HG03066 (cell line): ENCODE data around the gene CABP1.
"Not testable (repeated sequence)": the region's sequence is repeated elsewhere in the genome, so short reads cannot be mapped to it uniquely, and the experiment has no call there.

Source experiments
- ATAC-seq: cut with Tn5 transposase; IDR thresholded peaks from one replicate; pipeline ENCODE4 v1.9.1; 2021; ENCODE audit warnings: low read depth; ENCODE audit not compliant: unreplicated experiment

The CABP1 gene

DNA sequence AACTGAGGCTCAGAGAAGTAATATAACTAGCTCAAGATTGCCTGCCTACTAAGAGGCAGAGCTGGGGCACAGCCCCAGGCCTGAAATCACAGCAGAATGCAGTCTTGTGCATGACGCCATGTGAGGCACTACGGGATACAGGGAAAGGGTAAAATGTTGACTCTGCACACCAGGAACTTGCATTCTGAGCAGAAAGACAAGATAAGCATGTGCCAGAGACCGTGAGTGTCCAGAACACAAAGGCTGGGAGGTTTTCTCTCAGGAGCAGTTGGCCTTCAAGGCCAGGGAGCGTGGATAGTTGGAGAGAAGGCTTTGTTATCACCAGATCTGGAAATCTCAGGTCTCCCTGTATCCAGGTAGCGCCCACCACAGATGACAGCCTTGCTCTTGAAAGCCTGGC lies 23.3 kb downstream of the CABP1 start:
- no peak for ATAC-seq

DNA sequence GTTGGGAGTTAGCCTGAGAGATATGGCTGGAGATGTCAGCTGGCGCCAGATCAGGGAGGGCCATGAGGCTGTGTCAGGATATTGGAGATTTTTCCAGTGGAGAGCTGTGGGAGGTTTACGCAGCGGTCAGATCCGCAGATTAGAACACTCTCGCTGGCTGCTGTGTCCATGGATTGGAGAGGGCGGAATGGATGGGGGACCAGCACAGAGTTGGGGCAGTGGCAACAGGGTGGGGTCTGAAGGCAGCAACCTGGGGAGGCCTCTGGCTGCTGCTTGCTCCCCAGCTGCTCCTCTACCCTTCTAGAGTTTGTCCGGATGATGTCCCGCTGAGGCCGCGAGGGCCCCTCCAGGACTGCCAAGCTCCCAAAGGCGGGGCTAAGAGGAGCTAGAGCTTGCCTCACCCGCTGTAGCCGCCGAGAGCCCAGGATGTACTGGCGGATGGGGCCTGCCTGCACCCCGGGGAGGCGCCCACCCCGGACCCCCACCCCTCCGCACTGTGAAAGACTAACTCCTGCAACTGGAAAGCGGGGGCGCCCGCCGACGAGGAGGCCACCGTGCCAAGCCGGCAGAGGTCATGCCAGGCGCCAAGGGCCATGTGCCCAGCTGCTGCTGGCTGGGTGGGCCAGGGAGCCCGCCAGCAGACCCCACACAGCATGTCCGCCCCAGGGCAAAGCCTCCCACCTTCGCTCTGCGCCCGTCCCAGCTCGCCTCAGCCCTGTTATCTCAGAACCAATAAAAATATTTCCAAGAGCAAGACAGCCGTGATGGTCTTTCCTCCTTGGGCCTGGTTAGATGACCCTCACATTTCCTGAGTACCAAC lies 26.4 kb downstream of the CABP1 start:
- ATAC-seq: no peak

DNA sequence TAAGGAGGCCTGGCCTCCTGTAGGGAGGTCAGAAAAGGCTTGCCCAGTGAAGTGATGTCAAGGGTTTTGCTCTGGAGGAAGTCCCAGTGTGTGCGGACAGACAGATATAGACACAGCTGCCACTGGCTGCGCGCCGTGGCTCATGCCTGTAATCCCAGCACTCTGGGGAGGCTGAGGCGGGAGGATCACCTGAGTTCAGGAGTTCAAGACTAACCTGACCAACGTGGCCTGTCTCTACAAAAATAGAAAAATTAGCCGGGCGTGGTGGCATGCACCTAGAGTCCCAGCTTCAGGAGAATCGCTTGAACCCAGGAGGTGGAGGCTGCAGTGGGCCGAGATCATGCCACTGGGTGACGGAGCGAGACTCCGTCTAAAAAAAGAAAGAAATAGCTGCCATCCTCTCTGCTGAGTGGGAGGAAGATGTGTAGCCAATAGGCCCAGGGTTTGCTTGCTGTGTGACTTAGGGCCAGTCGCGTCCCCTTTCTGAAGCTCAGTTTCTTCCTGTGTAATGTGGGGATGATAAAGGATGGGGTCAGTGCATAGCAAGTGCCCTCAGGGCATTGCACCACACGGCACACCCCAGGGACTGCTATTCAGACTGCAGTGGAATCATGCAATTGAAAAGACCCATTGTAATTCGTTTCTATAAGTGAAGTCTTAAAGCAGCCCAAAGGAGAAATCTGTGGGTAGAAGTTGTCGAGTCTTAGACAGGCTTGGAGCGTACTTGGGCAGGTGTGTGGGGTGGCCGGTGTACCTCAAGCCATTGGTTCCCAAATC lies 27.9 kb downstream of the CABP1 start:
- ATAC-seq: no peak

DNA sequence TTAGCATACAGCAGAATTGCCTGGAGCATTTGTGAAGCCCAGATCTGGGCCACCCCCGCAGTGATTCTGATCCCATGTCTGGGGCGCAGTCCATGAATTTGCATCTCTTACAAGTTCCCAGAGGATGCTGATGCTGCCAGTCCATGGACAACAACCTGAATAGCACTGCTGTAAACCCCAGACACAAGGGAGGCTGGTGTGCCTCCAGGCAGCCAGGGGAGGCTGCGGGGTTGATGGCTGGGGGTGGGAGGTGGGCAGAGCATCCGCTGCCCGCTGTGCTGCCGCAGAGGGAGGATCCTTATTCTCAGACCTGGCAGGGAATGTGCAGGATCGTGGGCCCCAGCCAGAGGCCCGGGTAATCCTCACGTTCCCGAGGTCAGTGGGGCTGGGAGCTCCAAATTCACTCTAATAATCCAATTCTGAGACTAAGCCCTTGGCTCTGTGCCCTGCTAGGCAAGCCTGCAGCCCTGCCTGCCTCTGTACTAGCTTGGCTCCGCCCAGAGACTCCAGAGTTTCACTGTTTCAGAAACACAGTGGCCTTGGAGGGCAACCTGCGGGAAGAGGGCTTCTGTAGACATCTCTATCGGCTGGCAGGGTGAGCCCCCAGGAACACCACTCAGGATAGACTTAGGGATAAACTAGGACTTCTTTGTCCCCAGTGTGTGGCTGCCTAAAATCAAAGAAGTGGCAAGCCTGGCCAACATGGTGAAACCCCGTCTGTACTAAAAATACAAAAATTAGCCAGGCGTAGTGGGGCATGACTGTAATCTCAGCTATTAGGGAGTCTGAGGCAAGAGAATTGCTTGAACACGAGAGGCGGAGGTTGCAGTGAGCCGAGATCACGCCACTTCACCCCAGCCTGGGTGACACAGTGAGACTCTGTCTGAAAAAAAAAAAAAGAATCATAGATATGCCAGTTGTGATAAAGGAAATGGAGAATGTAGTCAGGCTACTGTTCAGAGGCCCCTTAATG lies 28.7 kb downstream of the CABP1 start:
- peak; percentile 54 for ATAC-seq

DNA sequence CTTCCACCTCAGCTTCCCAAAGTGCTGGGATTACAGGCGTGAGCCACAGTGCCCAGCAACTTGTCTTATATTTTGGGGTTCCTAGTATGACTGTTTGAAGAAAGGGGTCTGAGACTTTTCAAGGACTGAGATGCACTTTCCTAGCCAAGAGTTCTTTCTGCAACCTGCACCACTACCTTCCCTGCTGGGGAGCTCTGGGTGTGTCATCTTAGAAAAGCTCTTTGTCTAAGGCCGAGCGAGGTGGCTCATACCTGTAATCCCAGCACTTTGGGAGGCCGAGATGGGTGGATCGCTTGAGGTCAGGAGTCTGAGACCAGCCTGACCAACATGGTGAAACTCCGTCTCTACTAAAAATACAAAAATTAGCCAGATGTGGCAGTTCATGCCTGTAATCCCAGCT lies 29.8 kb downstream of the CABP1 start:
- not testable (repeated sequence) for ATAC-seq

DNA sequence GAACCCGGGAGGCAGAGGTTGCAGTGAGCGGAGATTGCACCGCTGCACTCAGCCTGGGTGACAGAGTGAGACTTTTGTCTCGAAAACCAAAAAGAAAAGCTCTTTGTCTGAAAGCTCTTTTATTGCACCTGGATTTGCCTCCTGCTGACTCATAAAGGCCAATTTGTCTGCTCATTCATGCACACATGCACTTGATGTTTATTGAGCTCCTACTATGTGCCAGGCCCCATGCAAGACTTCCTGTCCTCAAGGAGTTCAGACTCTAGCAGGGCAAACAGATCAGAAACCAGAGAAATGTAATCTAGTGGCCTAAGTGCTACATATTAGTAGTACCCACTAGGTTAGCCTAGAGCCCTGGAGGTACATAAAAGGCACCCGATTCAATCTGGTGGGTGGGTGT lies 30.2 kb downstream of the CABP1 start:
- no peak for ATAC-seq

DNA sequence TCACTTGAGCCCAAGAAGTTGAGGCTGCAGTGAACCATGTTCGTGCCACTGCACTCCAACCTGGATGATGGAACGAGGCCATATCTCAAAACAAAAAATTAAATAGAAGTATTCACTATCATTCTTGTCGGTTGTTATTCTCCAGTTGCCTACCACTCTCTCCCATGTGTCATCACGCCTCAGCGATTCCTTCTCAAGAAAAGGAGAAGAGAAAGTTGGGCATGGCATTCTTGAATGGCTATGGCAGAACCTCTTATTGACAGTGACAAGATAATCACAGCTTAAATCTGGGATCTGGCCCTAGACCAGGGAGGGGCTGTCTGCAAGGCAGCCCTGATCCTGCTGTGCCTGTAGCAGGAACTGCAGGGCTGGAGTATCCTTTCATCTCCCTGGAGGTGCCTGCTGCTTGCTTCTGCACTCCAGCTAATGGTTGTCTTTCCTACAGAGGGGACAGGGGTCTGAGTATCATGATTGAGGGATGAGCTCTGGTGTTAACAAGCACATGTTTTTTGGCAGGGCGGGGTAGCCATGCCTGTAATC lies 33.7 kb downstream of the CABP1 start:
- no peak for ATAC-seq

DNA sequence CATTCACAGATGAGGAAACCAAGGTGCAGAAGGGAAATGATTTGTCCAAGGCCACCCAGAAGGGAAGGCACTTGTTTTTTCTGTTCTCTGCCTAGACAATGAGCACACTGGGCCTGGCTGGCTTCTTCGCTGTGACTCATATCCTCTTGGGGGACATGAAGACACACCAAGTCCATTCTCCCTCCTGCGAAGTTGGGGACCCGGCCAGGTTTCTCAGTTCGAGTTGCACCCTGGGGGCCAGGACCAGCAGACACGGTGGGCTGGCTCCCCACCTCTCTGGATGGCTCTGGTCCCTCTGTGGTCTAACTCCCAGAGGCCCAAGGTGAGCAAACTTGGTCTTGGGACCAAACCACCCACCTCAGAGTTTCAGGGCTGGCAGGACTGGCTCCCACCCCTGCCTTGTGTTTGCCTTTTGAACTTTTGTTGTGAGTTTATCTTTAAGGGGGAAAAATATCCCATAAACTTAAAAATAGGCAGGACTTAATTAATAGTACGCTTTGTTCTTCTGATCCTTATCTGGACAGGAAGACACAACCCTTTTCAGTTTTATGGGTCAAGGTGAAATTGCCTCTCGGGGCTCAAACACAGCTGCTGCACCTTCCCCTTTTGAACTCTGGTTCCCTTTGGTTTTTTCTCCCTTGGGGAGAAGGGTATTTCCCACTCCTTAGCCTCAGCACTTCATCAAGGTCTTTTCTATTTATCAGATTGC lies 37.5 kb downstream of the CABP1 start:
- peak; percentile 50 for ATAC-seq

DNA sequence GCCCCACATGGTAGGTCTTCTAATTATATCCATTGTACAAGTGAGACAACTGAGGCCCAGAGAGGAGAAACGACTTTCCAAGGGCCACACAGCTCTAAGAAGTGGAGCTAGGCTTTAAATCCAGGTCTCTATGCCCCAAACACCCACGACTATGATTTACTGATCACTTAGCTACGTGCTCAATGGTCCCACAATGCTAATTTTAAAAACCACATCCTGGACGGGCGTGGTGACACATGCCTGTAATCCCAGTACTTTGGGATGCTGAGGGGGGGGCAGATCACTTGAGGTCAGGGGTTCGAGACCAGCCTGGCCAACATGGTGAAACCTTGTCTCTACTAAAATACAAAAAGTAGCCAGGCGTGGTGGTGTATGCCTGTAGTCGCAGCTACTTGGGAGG lies 38.1 kb downstream of the CABP1 start:
- peak; percentile 3 for ATAC-seq

DNA sequence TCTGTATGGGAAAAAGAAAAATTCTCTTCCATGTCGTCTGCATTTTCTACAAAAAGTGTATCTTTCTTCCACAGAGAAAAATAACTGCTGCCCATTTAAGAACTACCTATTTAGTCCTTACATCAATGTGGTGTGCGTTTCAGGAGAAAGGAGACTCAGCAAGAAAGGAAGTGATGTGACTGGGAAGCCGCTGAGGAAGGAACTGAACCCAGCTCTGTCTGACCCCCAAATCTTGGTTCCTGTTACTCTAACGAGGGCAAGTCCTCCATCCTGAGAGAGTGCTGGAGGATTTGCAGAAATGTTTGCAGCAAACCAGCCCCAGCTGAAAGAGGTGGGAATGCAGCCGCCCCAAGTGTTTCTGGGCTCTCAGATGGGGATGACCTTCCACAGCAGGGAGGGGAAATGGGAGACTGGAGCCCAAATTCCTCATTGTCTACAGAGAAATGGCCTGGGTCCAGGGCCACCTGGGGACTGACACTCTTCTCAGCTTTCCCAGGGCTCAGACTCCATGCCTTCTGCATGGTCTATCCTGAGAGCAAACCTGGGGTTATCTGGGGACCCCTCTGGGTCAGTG lies 39.8 kb downstream of the CABP1 start:
- ATAC-seq: no peak

DNA sequence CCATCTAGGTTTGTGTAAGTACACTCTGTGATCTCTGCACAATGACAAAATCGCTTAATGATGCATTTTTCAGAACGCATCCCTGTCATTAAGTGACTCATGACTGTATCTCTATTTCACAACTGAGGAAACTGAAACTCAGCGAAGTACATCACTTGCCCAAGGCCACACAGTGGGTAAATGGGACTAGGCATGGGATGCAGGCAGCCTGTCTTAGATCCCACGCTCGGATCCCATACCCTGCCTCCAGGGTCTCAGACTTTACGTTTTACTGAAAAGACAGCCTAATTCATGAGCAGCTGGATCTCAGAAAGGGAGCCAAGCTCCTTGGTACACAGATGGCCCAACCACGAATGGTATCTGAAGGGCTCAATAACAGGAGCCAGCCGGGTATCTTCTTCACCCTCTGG lies 44.1 kb downstream of the CABP1 start:
- no peak for ATAC-seq

DNA sequence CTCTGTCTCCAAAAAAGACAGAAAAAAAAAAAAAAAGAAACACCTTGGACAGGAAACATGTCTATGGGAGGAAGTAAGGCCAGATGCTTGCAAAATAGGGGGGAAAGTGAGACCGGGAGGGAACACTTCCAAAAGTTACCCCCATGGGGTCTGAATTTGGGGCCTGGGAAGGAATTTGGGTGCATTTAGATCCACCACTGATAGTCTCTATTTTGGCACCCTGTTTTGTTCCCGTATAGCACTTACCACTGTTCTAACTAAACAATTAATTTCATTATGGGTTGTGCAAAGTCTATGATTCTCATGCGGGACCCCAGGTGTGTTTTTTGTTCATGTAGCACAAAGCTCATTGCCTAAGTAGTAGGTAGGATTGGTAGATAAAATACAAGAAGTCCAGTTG lies 45.1 kb downstream of the CABP1 start:
- ATAC-seq: no peak

DNA sequence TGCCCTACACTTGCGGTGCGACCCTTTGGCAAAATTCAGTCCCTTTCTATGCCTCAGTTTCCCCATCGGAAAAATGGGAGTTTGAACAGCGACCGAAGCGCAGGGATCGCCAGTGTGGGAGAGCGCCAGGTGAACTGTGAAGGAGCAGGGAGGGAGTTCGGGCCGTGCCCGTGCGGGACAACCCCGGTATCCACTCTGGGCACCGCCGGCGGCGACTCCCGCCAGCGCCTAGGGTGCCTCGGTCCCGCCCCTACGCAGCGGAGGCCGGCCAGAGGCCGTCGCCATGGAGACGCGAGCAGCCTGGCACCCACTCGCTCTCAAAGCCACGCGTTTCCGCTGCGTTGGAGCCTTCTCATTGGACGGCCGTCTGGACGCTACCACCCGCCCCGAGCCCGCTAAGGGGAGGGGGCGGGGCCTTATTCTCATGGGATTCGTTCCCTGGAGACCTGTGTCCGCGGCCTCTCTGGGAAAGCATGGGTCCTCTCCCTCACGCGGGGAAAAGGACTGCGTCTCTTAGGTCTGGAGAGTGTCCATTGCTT lies 45.8 kb downstream of the CABP1 start:
- peak; percentile 61 for ATAC-seq

DNA sequence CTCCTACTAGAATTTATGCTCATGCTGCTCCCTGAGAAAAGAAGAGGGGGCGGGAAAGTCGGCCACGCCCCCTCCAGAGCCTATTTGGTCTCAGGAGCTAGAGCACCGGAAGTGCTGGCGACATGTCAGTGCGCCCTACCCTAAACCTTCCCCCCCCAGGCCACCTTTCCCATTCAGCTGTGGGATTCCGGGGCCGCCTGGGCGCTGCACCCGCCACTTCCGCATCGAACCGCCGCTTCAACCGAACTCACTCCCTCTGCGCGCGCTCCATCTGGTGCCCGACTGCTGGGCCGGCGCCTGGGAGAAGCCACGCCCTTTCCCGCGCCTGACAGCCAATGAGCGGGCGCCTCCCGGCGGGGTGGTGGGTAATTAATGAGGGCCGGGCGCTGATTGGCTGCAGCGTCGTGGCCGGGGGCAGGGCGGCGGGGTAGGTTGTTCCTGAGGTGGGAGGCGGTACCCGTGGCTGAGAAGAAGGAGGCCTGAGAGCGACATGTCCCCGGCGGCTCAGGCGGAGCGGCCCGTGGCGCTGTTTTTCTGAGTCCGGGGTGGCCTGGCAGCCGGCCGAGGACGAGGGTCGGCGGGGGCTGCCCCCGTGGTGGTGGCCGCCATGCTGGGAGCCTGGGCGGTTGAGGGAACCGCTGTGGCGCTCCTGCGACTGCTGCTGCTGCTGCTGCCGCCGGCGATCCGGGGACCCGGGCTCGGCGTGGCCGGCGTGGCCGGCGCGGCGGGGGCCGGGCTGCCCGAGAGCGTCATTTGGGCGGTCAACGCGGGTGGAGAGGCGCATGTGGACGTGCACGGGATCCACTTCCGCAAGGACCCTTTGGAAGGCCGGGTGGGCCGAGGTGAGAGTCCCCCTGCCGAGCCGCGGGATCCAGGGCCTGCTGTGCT lies 46.5 kb downstream of the CABP1 start, which contains the start of gene MLEC:
MLEC (plus strand) TSS at position 460 of the 888 bp plus-strand sequence; CDS start at position 608, 148 bp downstream.
- peak; percentile 61 for ATAC-seq

DNA sequence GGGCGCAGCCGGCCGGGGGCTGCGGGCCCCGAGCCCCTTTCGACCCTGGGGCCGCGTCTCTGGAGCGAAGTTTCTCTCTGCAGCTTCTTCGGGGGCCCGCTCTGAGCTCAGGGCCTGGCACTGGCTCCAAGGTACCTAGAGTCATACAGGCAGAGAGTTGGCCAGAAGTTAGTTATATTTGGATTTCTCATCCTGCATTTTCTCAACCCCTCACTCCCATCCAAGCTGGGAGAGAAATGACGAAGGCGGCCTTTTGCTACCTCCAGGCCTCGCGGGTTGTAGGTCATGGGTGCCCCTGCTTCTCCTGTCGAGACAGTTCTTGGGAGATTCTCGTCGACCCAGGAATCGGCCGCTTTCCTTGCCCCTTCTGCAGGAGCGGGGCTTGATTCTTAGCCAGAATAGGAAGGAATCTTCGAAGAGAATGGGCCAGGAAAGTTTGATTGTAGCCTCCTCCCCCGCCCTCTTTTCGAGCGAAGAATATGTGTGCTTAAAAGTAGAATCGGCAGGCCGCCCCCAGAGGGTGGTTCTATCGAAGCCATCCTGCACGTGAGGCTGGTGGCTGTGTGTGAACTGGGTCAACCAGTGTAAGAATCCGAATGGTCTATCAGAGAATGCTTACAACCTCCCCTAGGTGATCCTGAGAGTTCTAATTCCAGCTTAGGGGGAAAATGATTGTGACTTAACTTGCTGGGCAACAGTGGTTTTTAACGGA lies 47.3 kb downstream of the CABP1 start:
- no peak for ATAC-seq

DNA sequence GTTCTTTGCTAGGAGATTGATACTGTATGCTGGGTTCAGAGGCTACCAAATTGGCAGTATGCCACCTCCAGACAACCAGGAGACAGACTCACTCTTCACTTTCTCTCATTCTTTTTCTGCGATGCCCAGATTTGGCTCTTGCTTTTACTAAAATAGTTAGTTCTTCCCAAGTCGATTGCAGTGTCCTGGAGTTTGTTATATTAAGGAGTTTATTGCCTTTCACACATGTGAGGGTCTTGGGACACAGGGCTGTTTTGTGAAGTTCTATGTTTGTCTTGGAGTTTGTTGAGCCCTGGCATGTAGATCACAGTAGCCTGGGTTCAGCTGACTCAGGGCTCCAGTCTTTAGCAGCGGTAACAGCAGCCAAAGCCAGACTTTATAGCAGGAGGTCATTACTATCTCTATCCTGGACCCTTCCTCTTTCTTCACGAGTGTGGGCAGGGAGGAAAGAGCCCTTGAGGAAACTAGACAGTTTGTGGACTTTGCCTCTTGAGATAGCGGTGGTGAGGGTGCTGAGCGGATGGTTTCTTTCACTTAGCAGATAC lies 48.2 kb downstream of the CABP1 start:
- no peak for ATAC-seq

DNA sequence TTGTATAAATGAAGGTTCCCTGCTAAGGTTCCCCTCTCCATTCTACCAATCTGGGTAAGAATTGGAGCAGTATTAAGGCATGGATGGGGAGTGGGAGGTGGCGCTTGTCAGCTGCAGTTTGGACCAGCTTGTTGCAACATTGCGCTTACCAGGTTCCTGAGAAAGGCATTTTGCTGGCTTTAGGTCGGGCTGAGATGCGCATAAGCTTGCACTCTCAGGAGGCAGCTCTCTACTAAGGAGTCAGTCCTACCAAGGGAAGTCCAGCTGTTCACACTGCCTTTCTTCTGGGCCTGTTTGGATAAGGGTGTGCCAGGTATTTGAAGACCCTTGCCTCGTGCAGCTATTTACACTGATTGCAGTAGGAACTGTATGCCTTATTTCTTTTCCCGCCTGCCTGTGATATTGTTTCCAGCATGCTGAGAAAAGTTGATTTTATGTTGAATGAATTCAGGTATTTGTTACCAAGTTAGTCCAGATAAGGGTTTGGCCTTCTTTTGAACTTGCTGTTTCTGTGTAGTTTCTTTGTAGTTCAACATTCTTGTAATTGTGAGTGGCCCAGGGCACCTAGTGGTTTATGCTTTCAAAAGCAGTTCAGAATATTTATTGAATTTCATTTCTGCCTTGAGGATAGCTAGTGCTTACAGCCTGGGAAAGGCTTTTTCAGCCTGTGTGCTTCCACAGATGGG lies 49.1 kb downstream of the CABP1 start:
- ATAC-seq: no peak
